Thyroid gland (tissue), 4 donors: ENCODE data around the gene SLC29A3.

ENCODE experiments used
- CTCF ChIP-seq, 6 experiments: fragments of 200-600 bp in 3 of 6; fragments of 450-650 bp in 3 of 6; sonication (generic) in 3 of 6; IDR thresholded peaks; one replicate each; pipeline ENCODE4 v1.5.1; 2016 to 2019; ENCODE audit warnings: antibody characterized with exemption in 6 of 6, mild to moderate bottlenecking in 2 of 6, inconsistent platforms in 1 of 6, moderate library complexity in 1 of 6
- POLR2A ChIP-seq, 2 donors: fragments of 450-650 bp; IDR thresholded peaks; one replicate each; pipeline ENCODE4 v1.6.1; 2017; ENCODE audit warnings: antibody characterized with exemption in 2 of 2, mild to moderate bottlenecking in 2 of 2, moderate library complexity in 1 of 2

GRCh38 chr10:71351628-71352319 is 32.7 kb downstream of the SLC29A3 start:
- no peak for TF ChIP-seq CTCF (IDR thresholded peaks at IDR 0.05)
- no peak for TF ChIP-seq POLR2A (IDR thresholded peaks at IDR 0.05)
